DOHH2 (cell line): ENCODE measurements around the gene P2RX3.

Source experiments
- H3F3A ChIP-seq: fragments of 200-600 bp; sonication (generic), shearing (Covaris generic); 2 replicates; pipeline ENCODE4 v1.6.0; 2016; ENCODE audit warnings: antibody characterized with exemption, mild to moderate bottlenecking; ENCODE audit not compliant: control insufficient read depth, insufficient read depth
- H3K27ac ChIP-seq: fragments of 200-600 bp; sonication (generic); 2 replicates; pipeline ENCODE4 v1.5.1; 2014; ENCODE audit warnings: low read depth, mild to moderate bottlenecking, low read length, moderate library complexity
- H3K27me3 ChIP-seq: fragments of 200-600 bp; sonication (generic); 2 replicates; pipeline ENCODE4 v1.6.1; 2014; ENCODE audit warnings: mild to moderate bottlenecking, low read length, mixed read lengths; ENCODE audit not compliant: control insufficient read depth
- H3K36me3 ChIP-seq: fragments of 200-600 bp; sonication (generic); 2 replicates; pipeline ENCODE4 v1.6.1; 2014; ENCODE audit warnings: mild to moderate bottlenecking, low read length, moderate library complexity, mixed read lengths; ENCODE audit not compliant: control insufficient read depth
- H3K4me1 ChIP-seq: fragments of 200-600 bp; sonication (generic); 2 replicates; pipeline ENCODE4 v1.6.1; 2014; ENCODE audit warnings: mild to moderate bottlenecking, low read length, mixed read lengths; ENCODE audit not compliant: control insufficient read depth
- H3K4me2 ChIP-seq: fragments of 200-600 bp; sonication (generic); 2 replicates; pipeline ENCODE4 v1.6.0; 2014; ENCODE audit warnings: mild to moderate bottlenecking, low read length, moderate library complexity
- H3K4me3 ChIP-seq: fragments of 200-600 bp; sonication (generic); 2 replicates; pipeline ENCODE4 v1.5.1; 2014; ENCODE audit warnings: mild to moderate bottlenecking, low read length, mixed read lengths
- H3K79me2 ChIP-seq: fragments of 200-600 bp; sonication (generic); 2 replicates; pipeline ENCODE4 v1.6.1; 2014; ENCODE audit warnings: mild to moderate bottlenecking, low read length, mixed read lengths; ENCODE audit not compliant: control insufficient read depth
- H3K9me2 ChIP-seq: fragments of 200-600 bp; sonication (generic); replicated peaks from 2 replicates; pipeline ENCODE4 v1.6.1; 2014; ENCODE audit warnings: mild to moderate bottlenecking, low read length, mixed read lengths; ENCODE audit not compliant: control insufficient read depth
- H3K9me3 ChIP-seq: fragments of 200-600 bp; sonication (generic); 2 replicates; pipeline ENCODE4 v1.6.1; 2014; ENCODE audit warnings: antibody characterized with exemption, low read length, mixed read lengths; ENCODE audit not compliant: control insufficient read depth, insufficient read depth
- H4K20me1 ChIP-seq: fragments of 200-600 bp; sonication (generic); 2 replicates; pipeline ENCODE4 v1.6.0; 2014; ENCODE audit warnings: low read depth, mild to moderate bottlenecking, antibody characterized with exemption, low read length, moderate library complexity; ENCODE audit not compliant: control insufficient read depth, insufficient read depth
- CTCF ChIP-seq: fragments of 200-600 bp; sonication (generic); IDR thresholded peaks from one replicate; pipeline ENCODE4 v1.5.1; 2014; ENCODE audit warnings: antibody characterized with exemption, mild to moderate bottlenecking, low read depth, low read length; ENCODE audit not compliant: poor library complexity, severe bottlenecking
- EZH2phosphoT487 ChIP-seq: fragments of 200-600 bp; sonication (generic); IDR thresholded peaks from 2 replicates; pipeline ENCODE4 v1.6.1; 2017; ENCODE audit warnings: borderline replicate concordance, mild to moderate bottlenecking, antibody characterized with exemption, low read length, moderate library complexity, mixed read lengths

Gene P2RX3

GRCh38 chr11:57368845-57369232, 30.7 kb downstream of the P2RX3 start:
- TF ChIP-seq CTCF = no peak
- no peak for TF ChIP-seq EZH2phosphoT487
- Histone ChIP-seq H3K9me2 (no peaks in the 10 kb centered on the region), H3K27ac (no peak overlapping the region), H3K4me3 (no peak overlapping the region), H3K9me3 (no peaks in the 10 kb centered on the region), H3K4me1 (no peaks in the 10 kb centered on the region), H4K20me1 (no peaks in the 10 kb centered on the region), H3F3A (no peaks in the 10 kb centered on the region), H3K36me3 (no peaks in the 10 kb centered on the region), H3K79me2 (no peaks in the 10 kb centered on the region), H3K4me2 (no peak overlapping the region), H3K27me3 (peaks cover 4% of the 10 kb centered on the region; the same call in 1 of the 2 replicates)

GRCh38 chr11:57370251-57370650, 32.1 kb downstream of the P2RX3 start:
- no peak overlapping the region for H3K4me2 ChIP-seq

GRCh38 chr11:57370941-57371340, 32.8 kb downstream of the P2RX3 start:
- Histone ChIP-seq H3K79me2 (no peaks in the 10 kb centered on the region), H3K9me3 (no peaks in the 10 kb centered on the region), H3K9me2 (no peaks in the 10 kb centered on the region), H3K36me3 (no peaks in the 10 kb centered on the region), H3F3A (no peaks in the 10 kb centered on the region), H3K27ac (no peak overlapping the region), H3K4me3 (no peak overlapping the region), H4K20me1 (no peaks in the 10 kb centered on the region), H3K27me3 (no peaks in the 10 kb centered on the region; the same call in 1 of the 2 replicates), H3K4me1 (no peaks in the 10 kb centered on the region), H3K4me2 (no peak overlapping the region)
- TF ChIP-seq CTCF (no peak), EZH2phosphoT487 (no peak)

More at GRCh38 chr11:57370251-57370650, 32.1 kb downstream of the P2RX3 start:
- Histone ChIP-seq H3F3A (no peaks in the 10 kb centered on the region), H4K20me1 (no peaks in the 10 kb centered on the region), H3K79me2 (no peaks in the 10 kb centered on the region), H3K27me3 (peaks cover 2% of the 10 kb centered on the region; the same call in 1 of the 2 replicates), H3K9me3 (no peaks in the 10 kb centered on the region), H3K36me3 (no peaks in the 10 kb centered on the region), H3K4me1 (no peaks in the 10 kb centered on the region), H3K9me2 (no peaks in the 10 kb centered on the region), H3K27ac (no peak overlapping the region), H3K4me3 (no peak overlapping the region)
- no peak for TF ChIP-seq EZH2phosphoT487
- no peak for TF ChIP-seq CTCF
